Large intestine (tissue), 3 donors: ENCODE results near the gene TUFT1. TPM values are rescaled to one million over a fixed set of nuclear protein-coding genes. Genes with fewer than 3 reads are reported as not detected.

Experiments used
- DNase-seq, 2 donors: peaks; one replicate each; pipeline versions ENCODE4 v3.0.0 to v3.0.0-alpha.2; 2013
- H3K27ac ChIP-seq: one replicate; pipeline ENCODE4 v1.5.1; 2013; ENCODE audit warnings: low read length
- H3K27me3 ChIP-seq: 2 replicates; pipeline ENCODE4 v1.6.1; 2013; ENCODE audit warnings: low read length; ENCODE audit not compliant: control insufficient read depth, insufficient read depth
- H3K36me3 ChIP-seq: 2 replicates; pipeline ENCODE4 v1.6.1; 2013; ENCODE audit warnings: low read length; ENCODE audit not compliant: control insufficient read depth, insufficient read depth
- H3K4me1 ChIP-seq: one replicate; pipeline ENCODE4 v1.6.1; 2013; ENCODE audit warnings: low read length; ENCODE audit not compliant: control insufficient read depth, insufficient read depth
- H3K4me3 ChIP-seq: one replicate; pipeline ENCODE4 v1.5.1; 2013; ENCODE audit warnings: low read length
- H3K9me3 ChIP-seq: one replicate; pipeline ENCODE4 v1.6.1; 2013; ENCODE audit warnings: mild to moderate bottlenecking, low read depth, low read length, moderate library complexity; ENCODE audit not compliant: control insufficient read depth
- WGBS: methylation state at CpG from one replicate; pipeline ENCODE4 v1.1.5; 2013; ENCODE audit warnings: low lambda C conversion rate; ENCODE audit not compliant: insufficient coverage; 5-methylcytosine and 5-hydroxymethylcytosine counted together
- polyA plus RNA-seq: library from polyadenylated mRNA; unstranded; fragments of 120-200 nt; gene quantifications from one replicate; pipeline ENCODE4 v1.2.1, GENCODE V29; 2013

TUFT1 gene
- polyA plus RNA-seq, 1 donor = 24.1 TPM

DNA sequence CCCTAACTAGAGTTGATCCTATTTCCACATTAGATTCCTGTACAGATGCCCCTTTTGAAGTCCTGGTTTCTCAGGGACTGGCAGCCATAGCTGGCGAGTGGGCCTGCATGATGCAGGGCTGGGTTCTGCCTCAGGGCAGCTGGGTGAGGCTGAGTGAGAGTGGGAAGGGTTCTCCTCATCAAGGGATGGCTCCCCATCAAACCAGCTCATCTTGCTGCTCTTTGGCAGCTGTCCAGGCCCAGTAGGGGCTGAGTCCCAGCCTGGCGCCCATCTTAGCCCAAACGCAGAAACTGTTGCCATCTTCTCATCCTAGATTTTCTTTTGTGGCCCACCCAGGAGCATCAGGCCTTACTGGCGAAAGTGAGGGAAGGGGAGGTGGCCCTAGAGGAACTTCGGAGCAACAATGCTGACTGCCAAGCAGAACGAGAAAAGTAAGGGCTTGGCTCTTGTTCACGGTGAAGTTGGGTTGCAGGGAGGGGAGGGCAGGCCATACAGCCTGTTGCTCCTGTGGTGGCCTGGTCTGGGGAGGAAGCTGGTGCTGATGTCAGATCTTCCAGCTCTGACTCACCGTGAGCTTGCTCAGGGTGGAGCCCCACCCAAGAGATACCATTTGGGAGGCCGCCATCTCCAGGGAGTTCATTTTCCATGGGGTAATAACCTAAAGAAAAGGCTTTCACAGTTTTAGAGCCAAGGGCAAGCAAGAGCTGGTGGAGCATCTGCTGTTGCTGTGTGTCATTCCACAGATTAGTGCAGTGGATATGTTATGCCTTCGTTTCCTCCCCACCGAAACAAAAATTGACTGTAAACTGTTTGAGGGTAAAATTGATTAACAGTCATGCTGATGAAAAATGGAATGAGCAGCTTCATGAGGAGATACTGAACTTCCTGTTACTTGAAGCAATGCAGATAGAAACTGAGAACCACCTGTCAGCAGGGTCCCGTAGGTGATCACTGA is 34.7 kb downstream of the TUFT1 start:
- no peaks in the 10 kb centered on the region for H3K9me3 ChIP-seq
- H3K4me1 ChIP-seq = peaks cover 7% of the 10 kb centered on the region
- no peaks in the 10 kb centered on the region for H3K27me3 ChIP-seq
- no peak overlapping the region for H3K4me3 ChIP-seq
- WGBS = no CpG with 5 or more reads among the region's 12 CpGs
- no peak overlapping the region for H3K27ac ChIP-seq
- peaks cover 69% of the 10 kb centered on the region for H3K36me3 ChIP-seq
- DNase-seq = no peak

- no CpG with 5 or more reads among the region's 2 CpGs for WGBS
- Histone ChIP-seq H3K27ac (no peak overlapping the region), H3K4me1 (no peaks in the 10 kb centered on the region), H3K27me3 (no peaks in the 10 kb centered on the region), H3K9me3 (no peaks in the 10 kb centered on the region), H3K4me3 (no peak overlapping the region), H3K36me3 (peaks cover 72% of the 10 kb centered on the region)
- DNase-seq = no peak
Observed at GRCh38 chr1:151577173-151577572, 37.1 kb downstream of the TUFT1 start.

DNA sequence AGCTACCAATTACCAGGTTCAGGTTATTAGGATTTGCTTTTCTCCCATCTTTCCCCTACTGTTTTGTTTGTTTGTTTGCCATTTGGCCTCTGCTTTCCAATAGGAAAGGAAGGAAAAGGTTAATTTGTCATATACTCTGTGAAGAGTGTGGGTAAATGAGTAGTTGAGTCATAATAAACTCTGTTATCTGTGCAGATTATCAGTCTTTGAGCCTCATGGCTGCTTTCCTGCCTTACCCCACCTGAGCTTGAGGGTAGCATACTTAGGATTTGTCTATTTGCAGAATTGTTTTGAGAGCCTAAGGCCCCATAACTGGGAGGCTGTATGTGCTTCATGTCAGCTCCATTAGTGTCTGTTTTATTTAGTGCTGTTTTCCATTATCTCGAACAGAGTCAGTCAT is 38.8 kb downstream of the TUFT1 start:
- H3K27ac ChIP-seq = no peak overlapping the region
- H3K36me3 ChIP-seq = peaks cover 67% of the 10 kb centered on the region
- no CpG with 5 or more reads among the region's 1 CpG for WGBS
- no peaks in the 10 kb centered on the region for H3K27me3 ChIP-seq
- no peak for DNase-seq
- H3K9me3 ChIP-seq = no peaks in the 10 kb centered on the region
- no peaks in the 10 kb centered on the region for H3K4me1 ChIP-seq
- no peak overlapping the region for H3K4me3 ChIP-seq

GRCh38 chr1:151579436-151580225 is 39.5 kb downstream of the TUFT1 start:
- peaks cover 60% of the 10 kb centered on the region for H3K36me3 ChIP-seq
- H3K9me3 ChIP-seq = no peaks in the 10 kb centered on the region
- H3K4me1 ChIP-seq = no peaks in the 10 kb centered on the region
- no peak for DNase-seq
- H3K27ac ChIP-seq = no peak overlapping the region
- WGBS = 50% methylated on average over 2 of the region's 8 CpGs
- no peak overlapping the region for H3K4me3 ChIP-seq
- no peaks in the 10 kb centered on the region for H3K27me3 ChIP-seq

DNA sequence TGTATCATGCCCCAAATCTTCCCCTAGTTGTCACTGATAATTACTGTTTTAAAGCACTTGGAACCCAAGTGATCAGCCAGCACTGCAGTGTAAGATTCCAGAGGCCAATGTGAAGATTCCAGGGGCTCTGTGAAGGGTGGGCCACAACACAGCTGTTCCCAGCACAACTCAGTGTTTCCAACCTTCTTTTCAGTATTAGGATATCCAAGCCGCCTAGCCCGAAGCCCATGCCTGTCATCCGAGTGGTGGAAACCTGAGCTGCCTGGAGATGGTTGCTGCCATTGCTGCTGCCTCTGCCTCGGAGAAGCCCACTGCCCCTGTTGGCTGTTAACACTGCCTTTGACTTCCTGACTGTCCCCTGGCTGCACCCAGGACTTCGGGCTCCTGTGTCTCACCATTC is 41.3 kb downstream of the TUFT1 start:
- Histone ChIP-seq H3K36me3 (peaks cover 47% of the 10 kb centered on the region), H3K9me3 (no peaks in the 10 kb centered on the region)
- WGBS = no CpG with 5 or more reads among the region's 5 CpGs

GRCh38 chr1:151581921-151582320 is 41.8 kb downstream of the TUFT1 start:
- H3K4me3 ChIP-seq = no peak overlapping the region
- no peaks in the 10 kb centered on the region for H3K27me3 ChIP-seq
- no CpG with 5 or more reads among the region's 1 CpG for WGBS
- DNase-seq = no peak
- peaks cover 47% of the 10 kb centered on the region for H3K36me3 ChIP-seq
- no peaks in the 10 kb centered on the region for H3K9me3 ChIP-seq
- no peak overlapping the region for H3K27ac ChIP-seq
- peaks cover 14% of the 10 kb centered on the region for H3K4me1 ChIP-seq

More for the DNA sequence above, 41.3 kb downstream of the TUFT1 start:
- H3K4me1 ChIP-seq = peaks cover 12% of the 10 kb centered on the region
- no peak overlapping the region for H3K4me3 ChIP-seq
- no peak overlapping the region for H3K27ac ChIP-seq
- H3K27me3 ChIP-seq = no peaks in the 10 kb centered on the region
- DNase-seq = no peak

GRCh38 chr1:151583796-151584195 is 43.7 kb downstream of the TUFT1 start:
- H3K27ac ChIP-seq = peak overlapping the region; percentile 8
- no CpG with 5 or more reads among the region's 2 CpGs for WGBS
- H3K36me3 ChIP-seq = peaks cover 30% of the 10 kb centered on the region

DNA sequence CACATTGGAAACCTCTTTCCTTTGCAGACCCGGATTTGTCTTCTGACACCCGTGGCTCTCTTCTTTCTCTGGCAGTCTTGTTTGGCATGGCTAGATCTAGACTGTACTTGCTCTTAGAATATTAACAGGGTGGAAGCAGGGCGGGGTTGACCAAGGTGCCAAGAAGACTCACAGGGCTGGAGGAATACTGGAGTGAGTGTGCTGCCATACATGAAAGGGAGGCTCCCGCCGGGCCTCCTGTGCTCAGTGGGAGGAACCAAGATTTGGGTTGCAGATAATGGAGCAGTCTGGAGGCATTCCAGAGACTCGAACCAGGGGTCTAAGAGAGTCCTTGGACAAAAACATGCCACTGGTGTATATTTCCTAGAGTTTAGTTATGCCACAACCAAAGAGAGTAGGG is 44.2 kb downstream of the TUFT1 start:
- Histone ChIP-seq H3K4me1 (peaks cover 14% of the 10 kb centered on the region), H3K36me3 (peaks cover 26% of the 10 kb centered on the region), H3K9me3 (no peaks in the 10 kb centered on the region), H3K4me3 (no peak overlapping the region), H3K27ac (peak overlapping the region; percentile 8), H3K27me3 (no peaks in the 10 kb centered on the region)
- 75% methylated on average over 2 of the region's 6 CpGs for WGBS
- no peak for DNase-seq

More at GRCh38 chr1:151583796-151584195, 43.7 kb downstream of the TUFT1 start:
- DNase-seq = no peak
- no peak overlapping the region for H3K4me3 ChIP-seq
- H3K27me3 ChIP-seq = no peaks in the 10 kb centered on the region
- peaks cover 14% of the 10 kb centered on the region for H3K4me1 ChIP-seq
- H3K9me3 ChIP-seq = no peaks in the 10 kb centered on the region

- Histone ChIP-seq H3K27ac (peak overlapping the region; percentile 94), H3K4me1 (peaks cover 14% of the 10 kb centered on the region), H3K4me3 (no peak overlapping the region), H3K9me3 (no peaks in the 10 kb centered on the region), H3K36me3 (peaks cover 21% of the 10 kb centered on the region), H3K27me3 (no peaks in the 10 kb centered on the region)
- WGBS = 83% methylated on average over 1 of the region's 7 CpGs
- DNase-seq = no peak
Observed at GRCh38 chr1:151584780-151585179, 44.7 kb downstream of the TUFT1 start.

GRCh38 chr1:151585622-151586021 is 45.5 kb downstream of the TUFT1 start:
- Histone ChIP-seq H3K4me1 (peaks cover 14% of the 10 kb centered on the region), H3K36me3 (peaks cover 17% of the 10 kb centered on the region), H3K27ac (peak overlapping the region; percentile 94), H3K9me3 (no peaks in the 10 kb centered on the region), H3K4me3 (no peak overlapping the region), H3K27me3 (no peaks in the 10 kb centered on the region)
- no CpG with 5 or more reads among the region's 1 CpG for WGBS
- DNase-seq = peak; percentile 77 to 80
